Activated CD4-positive, CD25-positive, alpha-beta regulatory T cell treated with anti-CD3 and anti-CD28 coated beads, Interleukin-2, amount 50 U/mL, for 72 hours (primary cell): ENCODE data around the gene SCN3A.

Experiments
- DNase-seq: peaks from one replicate; pipeline ENCODE4 v3.0.0; 2021

SCN3A gene

GRCh38 chr2:165044505-165045303 is 159.1 kb downstream of the SCN3A start:
- DNase-seq: no peak
